HEK293 (cell line): ENCODE results near the gene ING4.
A peak's percentile ranks its signal among the peaks of the same experiment; 100 is the strongest.
"Not testable (repeated sequence)": the region's sequence is repeated elsewhere in the genome, so short reads cannot be mapped to it uniquely, and the experiment has no call there.

Experiments used
- CTCF ChIA-PET: fragments of 350-600 bp; formaldehyde crosslinking; extraction: SDS; loops from one replicate; lab custom pipeline; 2021; ENCODE audit warnings: antibody characterized with exemption; lab: Yijun Ruan, JAX
- POLR2A ChIA-PET: fragments of 300-600 bp; formaldehyde crosslinking; extraction: SDS; loops from one replicate; lab custom pipeline; 2020; ENCODE audit warnings: antibody characterized with exemption, inconsistent platforms; lab: Yijun Ruan, JAX
- H3K27ac ChIP-seq: fragments of 200-500 bp; sonication (Bioruptor generic); 2 replicates; pipeline ENCODE4 v1.5.1; 2014; ENCODE audit warnings: low read depth, low read length, control low read depth, inconsistent platforms; ENCODE audit errors: extremely low read depth
- H3K36me3 ChIP-seq, 2 experiments: fragments of 200-500 bp in 1 of 2; sonication (Bioruptor generic) in 1 of 2; 1 replicate in 1 of 2; 2 replicates in 1 of 2; pipeline ENCODE4 v1.5.1; 2014 to 2017; ENCODE audit warnings: inconsistent platforms in 2 of 2, low read length in 2 of 2; ENCODE audit not compliant: control insufficient read depth in 2 of 2, insufficient read depth in 1 of 2
- H3K4me1 ChIP-seq: fragments of 200-500 bp; sonication (Bioruptor generic); 2 replicates; pipeline ENCODE4 v1.5.1; 2014; ENCODE audit warnings: mild to moderate bottlenecking, low read length, inconsistent platforms; ENCODE audit not compliant: control insufficient read depth, insufficient read depth
- H3K4me3 ChIP-seq: 2 replicates; pipeline ENCODE4 v1.5.1; 2011; ENCODE audit warnings: low read depth, mild to moderate bottlenecking, control low read depth, low read length, moderate library complexity
- H3K9me3 ChIP-seq: fragments of 200-500 bp; sonication (Bioruptor generic); 2 replicates; pipeline ENCODE4 v1.5.1; 2014; ENCODE audit warnings: low read depth, low read length, inconsistent platforms; ENCODE audit not compliant: control insufficient read depth, insufficient read depth
- MYNN ChIP-seq: fragments of 450-650 bp; formaldehyde crosslinking; IDR thresholded peaks from 2 replicates; pipeline ENCODE4 v1.5.1; 2016; ENCODE audit warnings: missing biosample characterization, missing genetic modification characterization, borderline replicate concordance
- REST ChIP-seq: fragments of 450-650 bp; formaldehyde crosslinking; IDR thresholded peaks from 2 replicates; pipeline ENCODE4 v1.5.1; 2016; ENCODE audit warnings: missing biosample characterization, missing genetic modification characterization
- ZBTB1 ChIP-seq: fragments of 450-650 bp; formaldehyde crosslinking; IDR thresholded peaks from 2 replicates; pipeline ENCODE4 v1.5.1; 2016; ENCODE audit warnings: missing biosample characterization, missing genetic modification characterization
- ZBTB26 ChIP-seq: fragments of 450-650 bp; formaldehyde crosslinking; optimal IDR thresholded peaks from 2 replicates; pipeline ENCODE3; 2016; ENCODE audit warnings: missing biosample characterization, mild to moderate bottlenecking, missing genetic modification characterization
- ZBTB49 ChIP-seq: fragments of 450-650 bp; formaldehyde crosslinking; IDR thresholded peaks from 2 replicates; pipeline ENCODE4 v1.5.1; 2016; ENCODE audit warnings: missing biosample characterization, missing genetic modification characterization, low read depth
- ZBTB6 ChIP-seq: fragments of 450-650 bp; formaldehyde crosslinking; IDR thresholded peaks from 2 replicates; pipeline ENCODE4 v1.5.1; 2017; ENCODE audit warnings: missing biosample characterization, missing genetic modification characterization
- ZNF133 ChIP-seq: fragments of 450-650 bp; formaldehyde crosslinking; IDR thresholded peaks from 2 replicates; pipeline ENCODE4 v1.5.1; 2016; ENCODE audit warnings: missing biosample characterization, missing genetic modification characterization
- ZNF16 ChIP-seq: fragments of 450-650 bp; formaldehyde crosslinking; IDR thresholded peaks from 2 replicates; pipeline ENCODE4 v1.5.1; 2016; ENCODE audit warnings: low read depth, missing biosample characterization, missing genetic modification characterization
- ZNF202 ChIP-seq: fragments of 450-650 bp; formaldehyde crosslinking; IDR thresholded peaks from 2 replicates; pipeline ENCODE4 v1.5.1; 2016; ENCODE audit warnings: missing biosample characterization, missing genetic modification characterization, borderline replicate concordance
- ZNF274 ChIP-seq, 2 experiments: fragments of 200-500 bp in 1 of 2; fragments of 450-650 bp in 1 of 2; sonication (Bioruptor generic) in 1 of 2; formaldehyde crosslinking in 1 of 2; IDR thresholded peaks; 2 replicates each; pipeline versions ENCODE4 v1.5.1 to v1.6.1; 2014 to 2016; ENCODE audit warnings: borderline replicate concordance in 1 of 2, inconsistent platforms in 1 of 2, low read length in 1 of 2, missing biosample characterization in 1 of 2, missing genetic modification characterization in 1 of 2
- ZNF324 ChIP-seq: fragments of 450-650 bp; formaldehyde crosslinking; IDR thresholded peaks from 2 replicates; pipeline ENCODE4 v1.5.1; 2016; ENCODE audit warnings: missing biosample characterization, missing genetic modification characterization
- ZNF510 ChIP-seq: fragments of 450-650 bp; formaldehyde crosslinking; IDR thresholded peaks from 2 replicates; pipeline ENCODE4 v1.5.1; 2018; ENCODE audit warnings: mild to moderate bottlenecking, missing genetic modification characterization, missing biosample characterization; ENCODE audit not compliant: insufficient replicate concordance
- ZNF610 ChIP-seq: fragments of 450-650 bp; formaldehyde crosslinking; IDR thresholded peaks from 2 replicates; pipeline ENCODE4 v1.5.1; 2016; ENCODE audit warnings: missing biosample characterization, missing genetic modification characterization, borderline replicate concordance
- ZNF623 ChIP-seq: fragments of 450-650 bp; formaldehyde crosslinking; IDR thresholded peaks from 2 replicates; pipeline ENCODE4 v1.5.1; 2016; ENCODE audit warnings: missing biosample characterization, missing genetic modification characterization
- ZNF626 ChIP-seq: fragments of 450-650 bp; sonication (Bioruptor Pico); formaldehyde crosslinking; IDR thresholded peaks from 2 replicates; pipeline ENCODE4 v1.5.1; 2018; ENCODE audit warnings: missing biosample characterization, missing genetic modification characterization, inconsistent platforms
- ZNF776 ChIP-seq: fragments of 450-650 bp; formaldehyde crosslinking; IDR thresholded peaks from 2 replicates; pipeline ENCODE4 v1.5.0; 2017; ENCODE audit warnings: missing biosample characterization, missing genetic modification characterization, borderline replicate concordance
- TF ChIP-seq, protein P1 (sequence below): fragments of 450-650 bp; formaldehyde crosslinking; IDR thresholded peaks from 2 replicates; pipeline ENCODE4 v1.5.1; 2016; ENCODE audit warnings: missing biosample characterization, missing genetic modification characterization

Gene ING4

GRCh38 chr12:6662906-6663742, at the start of gene ING4 (continued):
- no peak for TF ChIP-seq ZNF626

DNA sequence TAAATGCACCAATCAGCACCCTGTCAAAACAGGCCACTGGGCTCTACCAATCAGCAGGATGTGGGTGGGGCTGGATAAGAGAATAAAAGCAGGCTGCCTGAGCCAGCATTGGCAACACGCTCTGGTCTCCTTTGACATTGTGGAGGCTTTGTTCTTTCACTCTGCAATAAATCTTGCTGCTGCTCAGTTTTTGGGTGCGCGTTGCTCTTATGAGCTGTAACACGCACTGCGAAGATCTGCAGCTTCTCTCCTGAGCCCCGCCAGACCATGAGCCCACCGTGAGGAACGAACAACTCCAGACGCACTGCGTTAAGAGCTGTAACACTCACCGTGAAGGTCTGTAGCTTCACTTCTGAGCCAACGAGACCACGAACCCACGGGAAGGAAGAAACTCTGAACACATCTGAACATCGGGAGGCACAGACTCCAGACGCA, 46.1 kb upstream of the ING4 start:
- POLR2A ChIA-PET, result interaction anchor here (0.9 to 2.2 kb wide), 3 partner anchors 10 to 15 kb away, joined by 3 to 8 read pairs (median 3); no protein-coding TSS in a partner anchor
- no peak overlapping the region for H3K4me3 ChIP-seq

GRCh38 chr12:6708351-6708750, 45.4 kb upstream of the ING4 start:
- H3K4me3 ChIP-seq, CTCF ChIA-PET, H3K4me1 ChIP-seq, H3K36me3 ChIP-seq, H3K27ac ChIP-seq, H3K9me3 ChIP-seq: not testable (repeated sequence)
- POLR2A ChIA-PET, result interaction anchor here (2.2 kb wide), 1 partner anchor 15 kb away, joined by 8 read pairs; no protein-coding TSS in a partner anchor

More for the DNA sequence above, 46.1 kb upstream of the ING4 start:
- CTCF ChIA-PET, result interaction anchor here (1.3 kb wide), 1 partner anchor 12 kb away, joined by 3 read pairs; no protein-coding TSS in a partner anchor
- TF ChIP-seq ZBTB49, result no peak
- no peak for TF ChIP-seq ZNF776 (tag by site-specific recombination)
- TF ChIP-seq ZNF510 (tag by site-specific recombination), result no peak
- no peak for TF ChIP-seq ZNF324 (tag by site-specific recombination)
- TF ChIP-seq ZNF16, result no peak
- Histone ChIP-seq H3K36me3 (no peaks in the 10 kb centered on the region), H3K27ac (no peak overlapping the region), H3K4me1 (no peaks in the 10 kb centered on the region), H3K9me3 (no peaks in the 10 kb centered on the region)

GRCh38 chr12:6703631-6704030, 40.7 kb upstream of the ING4 start:
- Histone ChIP-seq H3K4me1 (no peaks in the 10 kb centered on the region), H3K9me3 (no peaks in the 10 kb centered on the region), H3K36me3 (no peaks in the 10 kb centered on the region), H3K4me3 (no peak overlapping the region), H3K27ac (no peak overlapping the region)
- ChIA-PET POLR2A (interaction anchor here (1.4 kb wide), 1 partner anchor 20 kb away, joined by 8 read pairs; no protein-coding TSS in a partner anchor), CTCF (no interaction called here)
- no peak for TF ChIP-seq ZBTB1 (tag by site-specific recombination)
- no peak for TF ChIP-seq ZBTB6 (tag by site-specific recombination)
- TF ChIP-seq ZNF610 (tag by site-specific recombination), result no peak
- TF ChIP-seq, protein P1, sequence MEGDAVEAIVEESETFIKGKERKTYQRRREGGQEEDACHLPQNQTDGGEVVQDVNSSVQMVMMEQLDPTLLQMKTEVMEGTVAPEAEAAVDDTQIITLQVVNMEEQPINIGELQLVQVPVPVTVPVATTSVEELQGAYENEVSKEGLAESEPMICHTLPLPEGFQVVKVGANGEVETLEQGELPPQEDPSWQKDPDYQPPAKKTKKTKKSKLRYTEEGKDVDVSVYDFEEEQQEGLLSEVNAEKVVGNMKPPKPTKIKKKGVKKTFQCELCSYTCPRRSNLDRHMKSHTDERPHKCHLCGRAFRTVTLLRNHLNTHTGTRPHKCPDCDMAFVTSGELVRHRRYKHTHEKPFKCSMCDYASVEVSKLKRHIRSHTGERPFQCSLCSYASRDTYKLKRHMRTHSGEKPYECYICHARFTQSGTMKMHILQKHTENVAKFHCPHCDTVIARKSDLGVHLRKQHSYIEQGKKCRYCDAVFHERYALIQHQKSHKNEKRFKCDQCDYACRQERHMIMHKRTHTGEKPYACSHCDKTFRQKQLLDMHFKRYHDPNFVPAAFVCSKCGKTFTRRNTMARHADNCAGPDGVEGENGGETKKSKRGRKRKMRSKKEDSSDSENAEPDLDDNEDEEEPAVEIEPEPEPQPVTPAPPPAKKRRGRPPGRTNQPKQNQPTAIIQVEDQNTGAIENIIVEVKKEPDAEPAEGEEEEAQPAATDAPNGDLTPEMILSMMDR, result peak; percentile 40; the same call in 1 of the 2 replicates
- TF ChIP-seq ZNF133 (tag by site-specific recombination), result no peak
- TF ChIP-seq ZNF623 (tag by site-specific recombination), result no peak
- no peak for TF ChIP-seq ZNF202 (tag by site-specific recombination)
- TF ChIP-seq REST (tag by site-specific recombination), result no peak
- TF ChIP-seq ZNF274 (IDR thresholded peaks at IDR 0.05; ENCODE audit: low read length), result no peak
- no peak for TF ChIP-seq ZNF274 (tag by site-specific recombination; IDR thresholded peaks at IDR 0.05; ENCODE audit: borderline replicate concordance)
- TF ChIP-seq MYNN (tag by site-specific recombination), result no peak
- TF ChIP-seq ZBTB26 (tag by site-specific recombination), result peak; percentile 10
